ENCODE results near the gene EPHB2.

The EPHB2 gene

DNA sequence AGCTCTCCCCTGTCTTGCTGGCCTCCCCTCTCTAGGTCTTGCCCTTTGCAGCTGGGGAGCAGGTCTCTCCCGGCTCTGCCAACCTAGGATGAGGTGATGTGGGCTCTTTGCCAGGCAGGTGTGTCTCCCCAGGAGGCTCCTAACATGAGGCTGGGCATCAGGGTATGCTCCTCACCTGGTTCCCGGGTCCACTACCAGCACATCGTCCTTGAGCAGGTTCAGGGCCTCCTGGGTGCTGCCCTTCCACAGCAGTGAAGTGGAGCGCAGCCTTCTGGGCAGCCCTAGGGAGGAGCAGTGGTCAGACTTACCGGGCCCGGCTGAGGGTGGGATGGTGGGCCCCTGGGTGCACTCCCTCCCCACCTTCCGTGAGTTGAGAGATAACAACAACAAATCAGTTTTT is 244.5 kb downstream of the EPHB2 start:
- no peak for DNase-seq (ENCODE audit: low read depth)

DNA sequence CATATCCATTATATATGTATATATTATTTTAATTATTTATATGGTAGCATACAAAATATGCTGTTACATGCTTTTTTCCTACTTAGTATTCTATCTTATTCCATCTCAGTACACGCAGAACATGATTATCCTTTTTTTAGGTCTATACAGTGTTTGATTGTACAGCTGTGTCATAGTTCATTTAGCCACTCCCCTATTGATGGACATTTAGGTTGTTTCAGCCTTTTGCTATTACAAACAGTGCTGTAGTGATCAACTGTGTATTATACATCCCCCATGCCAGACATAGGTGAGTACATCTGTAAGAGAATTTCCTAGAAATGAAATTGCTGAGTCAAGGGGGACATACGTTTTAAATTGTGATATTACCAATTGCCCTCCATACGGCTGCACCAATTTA is 246.4 kb downstream of the EPHB2 start:
- DNase-seq (ENCODE audit: low read depth) = no peak

DNA sequence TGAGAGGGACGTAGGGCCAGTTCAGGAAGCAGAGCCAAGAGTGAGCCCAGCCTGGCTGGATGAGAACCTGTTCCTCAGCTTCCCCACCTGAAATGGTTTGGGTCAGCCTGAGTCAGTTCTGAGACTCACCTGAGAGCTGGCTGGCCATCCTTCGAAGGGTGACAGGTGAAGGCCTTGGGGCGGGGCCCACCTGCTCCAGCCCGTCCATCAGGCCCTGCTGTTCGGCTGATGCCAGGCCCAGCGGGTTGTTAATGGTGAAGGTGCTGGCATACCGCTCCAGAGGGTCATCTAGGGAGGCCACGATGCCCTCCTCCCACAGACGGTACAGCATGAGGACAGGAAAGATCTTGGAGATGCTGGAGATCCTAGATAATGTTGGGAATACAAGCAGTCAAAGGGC is 247.9 kb downstream of the EPHB2 start:
- DNase-seq (ENCODE audit: low read depth) = no peak

DNA sequence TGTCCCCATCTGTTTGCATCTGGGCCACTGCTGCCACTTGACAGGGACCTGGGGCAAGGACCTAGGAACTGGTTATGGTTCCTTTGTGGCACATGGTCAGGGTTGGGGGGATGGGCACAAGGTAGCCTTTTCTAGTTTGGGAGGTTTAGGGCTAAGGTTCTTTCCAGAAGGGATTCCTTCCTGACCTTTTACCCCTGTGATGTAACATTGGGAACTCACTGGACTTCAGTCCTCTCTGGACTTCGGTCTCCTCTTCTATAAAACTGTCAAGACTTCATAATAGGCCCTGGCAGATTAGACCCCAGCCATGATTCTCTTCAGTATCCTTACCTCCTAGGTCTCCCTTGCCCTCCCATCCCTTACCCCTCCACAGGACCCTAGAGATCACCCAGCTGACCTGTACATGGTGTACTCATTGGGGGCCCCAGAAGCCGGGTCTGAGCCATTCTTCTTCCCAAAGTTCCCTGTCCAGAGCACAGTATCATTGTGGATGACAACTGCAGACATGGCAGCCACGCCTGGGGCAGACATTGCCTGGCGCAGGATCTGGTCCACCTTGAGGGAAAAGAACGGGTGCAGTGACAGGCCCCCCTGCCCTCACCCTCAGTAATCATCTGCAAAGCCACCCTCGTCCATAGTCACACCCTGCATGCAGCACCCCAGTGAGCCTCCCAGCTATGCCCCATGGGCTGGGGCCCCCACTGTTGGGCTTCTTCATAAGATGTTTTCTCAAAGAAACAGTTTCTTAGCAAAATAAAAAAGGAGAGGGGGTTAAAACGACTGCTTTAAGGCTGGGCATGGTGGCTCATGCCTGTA is 249.1 kb downstream of the EPHB2 start:
- no peak for DNase-seq (ENCODE audit: low read depth)

DNA sequence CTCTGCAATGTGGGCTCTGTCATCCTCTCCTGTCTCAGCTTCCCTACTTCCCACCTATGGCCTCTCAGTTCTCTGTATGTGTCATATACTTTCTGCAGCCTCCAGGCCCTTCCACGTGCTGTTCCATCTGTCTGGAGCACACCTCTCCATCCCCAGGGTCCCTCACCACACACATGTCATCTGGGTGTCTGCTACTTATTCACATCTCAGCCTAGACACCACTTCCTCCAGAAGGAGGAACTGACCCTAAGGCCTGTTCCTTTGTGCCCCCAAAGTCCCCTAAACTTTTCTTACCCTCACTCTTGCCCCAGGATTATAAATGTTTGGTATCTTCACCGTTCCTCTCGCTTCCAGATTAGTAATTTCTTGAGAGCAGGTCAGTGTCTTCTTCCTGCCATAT is 251.9 kb downstream of the EPHB2 start:
- no peak for DNase-seq (ENCODE audit: low read depth)

DNA sequence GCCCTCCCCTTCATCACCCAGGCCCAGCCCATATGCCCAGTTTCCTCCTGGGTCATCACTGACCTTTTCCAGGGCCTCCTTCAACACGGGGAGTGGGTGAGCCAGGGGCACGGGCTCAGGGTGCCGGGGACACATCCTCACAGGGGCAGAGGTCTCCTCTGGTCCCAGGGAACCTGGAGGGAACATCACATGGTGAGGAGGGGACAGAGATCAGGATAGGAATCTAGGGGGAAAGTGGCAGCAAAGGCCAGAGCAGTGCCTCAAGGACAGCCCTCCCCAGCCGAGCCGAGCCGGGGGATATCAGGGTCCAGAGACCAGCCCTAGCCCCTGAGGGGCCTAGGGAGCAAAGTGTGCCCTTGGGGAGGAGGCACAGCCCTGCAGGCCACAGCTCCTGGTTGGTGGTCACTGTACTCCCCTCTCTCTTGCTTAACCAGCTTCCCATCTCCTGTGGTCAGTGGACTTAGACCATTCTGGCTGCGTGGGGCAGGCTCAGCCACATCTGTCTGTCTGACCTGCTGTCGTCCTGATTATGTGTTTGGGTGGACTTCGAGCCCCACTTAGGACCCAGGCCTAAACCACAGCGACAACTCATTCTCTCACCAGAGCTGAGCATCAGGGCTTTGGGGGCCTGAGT is 252.5 kb downstream of the EPHB2 start:
- DNase-seq (ENCODE audit: low read depth) = no peak

DNA sequence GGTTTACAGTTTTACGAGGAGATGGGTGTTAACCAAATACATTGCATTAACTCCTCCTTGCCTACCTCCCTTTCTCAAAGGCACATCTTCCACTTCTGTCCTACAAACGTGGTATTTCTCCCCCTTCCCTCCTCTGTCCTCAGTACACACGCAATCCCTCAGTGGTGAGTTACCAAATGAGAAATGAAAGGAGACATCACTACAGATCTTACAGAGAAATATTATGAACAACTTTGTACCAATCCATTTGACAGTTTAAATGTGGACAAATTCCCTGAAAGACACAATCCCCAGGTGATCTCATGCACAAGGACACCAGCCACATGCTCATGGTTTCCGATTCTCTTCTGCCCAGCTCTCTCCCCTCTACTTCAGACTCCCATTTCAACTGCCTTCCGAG is 255.7 kb downstream of the EPHB2 start:
- no peak for DNase-seq (ENCODE audit: low read depth)

DNA sequence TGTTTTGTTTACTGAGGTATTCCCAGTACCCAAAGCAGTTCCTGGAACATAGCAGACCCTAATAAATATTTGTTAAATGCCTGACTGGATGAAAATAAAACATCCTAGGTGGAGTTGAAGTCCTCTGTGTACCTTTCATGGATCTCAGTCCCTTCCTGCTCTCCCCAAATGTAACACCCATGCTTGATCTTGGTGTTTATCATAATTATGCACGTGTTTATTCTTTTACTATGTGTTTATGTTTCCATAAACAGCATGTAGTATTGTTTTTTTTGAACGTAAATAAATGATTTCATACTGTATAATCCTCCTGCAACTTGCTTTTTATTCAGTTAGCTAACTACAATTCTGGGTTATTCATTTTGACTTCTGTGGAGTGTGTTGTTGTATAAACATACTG is 257.2 kb downstream of the EPHB2 start:
- DNase-seq (ENCODE audit: low read depth) = no peak

DNA sequence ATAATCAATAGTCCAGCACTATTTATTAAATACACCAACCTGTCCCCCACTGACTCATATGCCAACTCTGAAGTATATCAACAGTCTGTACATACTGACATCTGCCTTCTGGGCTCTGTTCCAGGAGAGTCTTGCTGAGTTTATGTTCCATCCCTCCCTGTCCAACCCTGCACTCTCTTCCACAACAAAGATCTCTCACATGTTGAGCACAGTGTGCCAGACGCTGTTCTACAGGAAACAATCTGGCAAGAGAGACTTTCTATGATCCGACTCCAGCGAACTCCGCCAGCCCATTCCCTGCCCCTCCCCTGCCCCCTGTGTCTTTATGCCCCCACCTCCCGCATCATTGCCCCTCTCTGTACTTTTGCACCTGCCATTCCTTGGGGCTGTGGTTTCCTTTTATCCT is 258.7 kb downstream of the EPHB2 start:
- no peak for DNase-seq (ENCODE audit: low read depth)

DNA sequence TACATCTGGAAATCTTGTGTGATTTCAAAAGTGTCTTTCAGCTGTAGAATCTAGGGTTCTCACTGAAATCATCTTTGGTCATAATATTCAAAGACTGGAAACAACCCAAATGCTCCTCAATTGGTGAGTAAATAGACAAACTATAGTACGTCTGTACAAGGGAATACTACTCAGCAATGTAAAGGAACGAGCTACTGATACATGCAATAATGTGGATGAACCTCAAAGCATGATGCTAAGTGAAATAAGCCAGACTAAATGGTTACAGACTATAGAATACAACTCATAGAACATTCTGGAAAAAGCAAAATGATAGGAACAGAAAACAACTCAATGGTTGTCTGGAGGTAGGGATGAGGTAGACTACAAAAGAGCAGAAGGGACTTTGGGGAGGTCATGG is 259.5 kb downstream of the EPHB2 start:
- no peak for DNase-seq (ENCODE audit: low read depth)

Measured in stimulated activated CD4-positive, alpha-beta T cell treated with anti-CD3 and anti-CD28 coated beads, Interleukin-2, amount 100 ng/mL, for 4 hours (primary cell).